CD4-positive, alpha-beta T cell (primary cell): Measurements from ENCODE around the gene TGIF2. TPM values are rescaled to one million over a fixed set of nuclear protein-coding genes. Genes with fewer than 3 reads are reported as not detected.
A peak's percentile ranks its signal among the peaks of the same experiment; 100 is the strongest.

Experiments
- ATAC-seq: fragments of 200-7000 bp; cut with Tn5 transposase; one replicate; pipeline ENCODE4 v1.10.0; 2022; ENCODE audit warnings: mild to moderate bottlenecking; ENCODE audit not compliant: poor library complexity
- CTCF ChIA-PET: fragments of 350-600 bp; sonication (Branson Sonifier 250); formaldehyde crosslinking; loops from one replicate; lab custom pipeline; 2021; ENCODE audit warnings: antibody characterized with exemption, inconsistent platforms; lab: Charles Lee
- POLR2A ChIA-PET: fragments of 350-600 bp; sonication (Branson Sonifier 250); formaldehyde crosslinking; loops from one replicate; lab custom pipeline; 2021; ENCODE audit warnings: antibody characterized with exemption, inconsistent platforms; lab: Charles Lee
- DNase-seq, 14 experiments: peaks; one replicate each; pipeline ENCODE4 v3.0.0-alpha.2; 2013 to 2020; ENCODE audit warnings: mixed read lengths in 2 of 14
- H3K27ac ChIP-seq, 2 donors: one replicate each; pipeline versions ENCODE4 v1.5.1 to v1.7.0; 2013; ENCODE audit warnings: low read length in 2 of 2, low read depth in 1 of 2, mild to moderate bottlenecking in 1 of 2
- H3K27me3 ChIP-seq, 2 experiments: 1 replicate in 1 of 2; 2 replicates in 1 of 2; pipeline versions ENCODE4 v1.6.1 to v1.7.0; 2013; ENCODE audit warnings: low read length in 2 of 2, control low read depth in 1 of 2, mild to moderate bottlenecking in 1 of 2, moderate library complexity in 1 of 2; ENCODE audit not compliant: insufficient read depth in 2 of 2, control insufficient read depth in 1 of 2
- H3K36me3 ChIP-seq: one replicate; pipeline ENCODE4 v1.6.1; 2013; ENCODE audit warnings: low read length, control low read depth; ENCODE audit not compliant: insufficient read depth
- H3K4me1 ChIP-seq: one replicate; pipeline ENCODE4 v1.6.1; 2013; ENCODE audit warnings: low read length, control low read depth; ENCODE audit not compliant: insufficient read depth
- H3K4me3 ChIP-seq: one replicate; pipeline ENCODE4 v1.5.1; 2013; ENCODE audit warnings: mild to moderate bottlenecking, low read length, moderate library complexity
- H3K9me3 ChIP-seq, 2 experiments: 1 replicate in 1 of 2; 2 replicates in 1 of 2; pipeline versions ENCODE4 v1.6.1 to v1.7.0; 2013; ENCODE audit warnings: low read length in 2 of 2, mild to moderate bottlenecking in 2 of 2, control low read depth in 1 of 2, moderate library complexity in 1 of 2; ENCODE audit not compliant: control insufficient read depth in 1 of 2, insufficient read depth in 1 of 2
- H3K27ac Mint-ChIP-seq: one replicate; pipeline ENCODE4 v1.8.0; 2020; ENCODE audit warnings: mixed read lengths
- H3K27me3 Mint-ChIP-seq: one replicate; pipeline ENCODE4 v1.8.0; 2021; ENCODE audit warnings: mixed read lengths
- H3K36me3 Mint-ChIP-seq: one replicate; pipeline ENCODE4 v1.8.0; 2021; ENCODE audit warnings: low read depth, mixed read lengths
- H3K4me1 Mint-ChIP-seq: one replicate; pipeline ENCODE4 v1.8.0; 2021; ENCODE audit warnings: low read depth, mixed read lengths
- H3K4me3 Mint-ChIP-seq: one replicate; pipeline ENCODE4 v1.8.0; 2020; ENCODE audit warnings: mild to moderate bottlenecking, mixed read lengths
- H3K9me3 Mint-ChIP-seq: one replicate; pipeline ENCODE4 v1.8.0; 2020; ENCODE audit warnings: mixed read lengths
- CTCF ChIP-seq: fragments of 200-600 bp; IDR thresholded peaks from one replicate; pipeline ENCODE4 v1.8.0; 2022; ENCODE audit warnings: antibody characterized with exemption, mild to moderate bottlenecking
- intact Hi-C, 2 experiments: fragments of 100-400 bp; cut with DNase I in 1 of 2; cut with micrococcal nuclease in 1 of 2; formaldehyde crosslinking; loops; one replicate each; pipeline versions ENCODE4 v1.15.1 to v1.9.0; 2023 to 2025; cut with DNase I, micrococcal nuclease
- total RNA-seq, 174 experiments: library from RNA in 2 of 174; stranded (reverse) in 2 of 174; gene quantifications; one replicate each; pipeline ENCODE4 v1.2.3 and lab custom pipeline; 2021 to 2026

Gene TGIF2
- total RNA-seq, 2 experiments from 2014 or later: 29.2 to 34.5 TPM

- intact Hi-C loops: loop anchor here (1.0 to 5.0 kb wide), 6 partner anchors 33 to 251 kb away; a partner anchor contains a TSS
- Histone ChIP-seq H3K4me1 (peaks cover 28% of the 10 kb centered on the region), H3K4me3 (no peak overlapping the region), H3K36me3 (peaks cover 77% of the 10 kb centered on the region), H3K27ac (no peak overlapping the region), H3K27me3 (no peaks in the 10 kb centered on the region), H3K9me3 (no peaks in the 10 kb centered on the region)
- Mint-ChIP-seq H3K4me1 (peaks cover 23% of the 10 kb centered on the region), H3K27me3 (no peaks in the 10 kb centered on the region), H3K4me3 (peak overlapping the region; percentile 7), H3K36me3 (peaks cover 89% of the 10 kb centered on the region), H3K9me3 (no peaks in the 10 kb centered on the region), H3K27ac (peak overlapping the region; percentile 38)
- no peak for TF ChIP-seq CTCF
- ChIA-PET CTCF (interaction anchor here (1.3 to 1.6 kb wide), 2 partner anchors 34 to 38 kb away, joined by 4 read pairs; partner anchors contain the start of genes SLA2 and TGIF2), POLR2A (interaction anchor here (1.0 to 2.4 kb wide), 3 partner anchors 16 to 38 kb away, joined by 3 to 20 read pairs (median 4); partner anchors contain the start of genes SLA2 and TGIF2)
- ATAC-seq (no peak), DNase-seq (no peak)
Measured at GRCh38 chr20:36611625-36612024, 38.2 kb downstream of the TGIF2 start.

- Mint-ChIP-seq H3K4me3 (no peak overlapping the region), H3K9me3 (no peaks in the 10 kb centered on the region), H3K27ac (peak overlapping the region; percentile 22), H3K4me1 (peaks cover 12% of the 10 kb centered on the region), H3K36me3 (peaks cover 71% of the 10 kb centered on the region), H3K27me3 (no peaks in the 10 kb centered on the region)
- ATAC-seq (no peak), DNase-seq (no peak)
- no peak for TF ChIP-seq CTCF
- H3K4me1 ChIP-seq: peaks cover 13% of the 10 kb centered on the region
- CTCF ChIA-PET: interaction anchor here (1.5 kb wide), 1 partner anchor 140 kb away, joined by 3 read pairs; no protein-coding TSS in a partner anchor
- peak overlapping the region in 1 of 2 donors; percentile 29 for H3K27ac ChIP-seq
- H3K4me3 ChIP-seq: no peak overlapping the region
- peaks cover 67% of the 10 kb centered on the region for H3K36me3 ChIP-seq
- intact Hi-C loops: loop anchor here in 1 of 2 experiments (2.0 to 5.0 kb wide), 3 partner anchors 31 to 248 kb away; a partner anchor contains a TSS
- POLR2A ChIA-PET: interaction anchor here (0.7 to 1.1 kb wide), 3 partner anchors 16 to 32 kb away, joined by 3 read pairs; partner anchors contain the start of gene SLA2
- H3K27me3 ChIP-seq: no peaks in the 10 kb centered on the region
- H3K9me3 ChIP-seq: no peaks in the 10 kb centered on the region
Measured at GRCh38 chr20:36613974-36614373, 40.6 kb downstream of the TGIF2 start.

- H3K9me3 Mint-ChIP-seq: no peaks in the 10 kb centered on the region
- no peaks in the 10 kb centered on the region for H3K27me3 Mint-ChIP-seq
- H3K4me1 ChIP-seq: peaks cover 13% of the 10 kb centered on the region
- no peaks in the 10 kb centered on the region for H3K27me3 ChIP-seq
- peak overlapping the region; percentile 22 for H3K27ac Mint-ChIP-seq
- ChIA-PET POLR2A (no interaction called here), CTCF (interaction anchor here (1.5 kb wide), 1 partner anchor 140 kb away, joined by 3 read pairs; no protein-coding TSS in a partner anchor)
- H3K36me3 ChIP-seq: peaks cover 60% of the 10 kb centered on the region
- intact Hi-C loops: loop anchor here in 1 of 2 experiments (5.0 kb wide), 1 partner anchor 247 kb away; a partner anchor contains a TSS
- H3K4me3 ChIP-seq: no peak overlapping the region
- no peak overlapping the region for H3K4me3 Mint-ChIP-seq
- no peak for TF ChIP-seq CTCF
- H3K27ac ChIP-seq: peak overlapping the region in 1 of 2 donors; percentile 29
- H3K36me3 Mint-ChIP-seq: peaks cover 61% of the 10 kb centered on the region
- peaks cover 12% of the 10 kb centered on the region for H3K4me1 Mint-ChIP-seq
- ATAC-seq (no peak), DNase-seq (no peak)
- no peaks in the 10 kb centered on the region for H3K9me3 ChIP-seq
Measured at GRCh38 chr20:36614781-36615557, 41.6 kb downstream of the TGIF2 start.
